Kidney (tissue), 14 donors: ENCODE data around the gene CORIN. TPM values are rescaled to one million over a fixed set of nuclear protein-coding genes. Genes with fewer than 3 reads are reported as not detected.

Experiments used
- DNase-seq, 5 donors: peaks; one replicate each; pipeline ENCODE4 v3.0.0-alpha.2; 2013 to 2020
- FAIRE-seq: peaks from 2 replicates; lab custom pipeline; 2012; peaks lifted over from hg19 to GRCh38; lab: Jason Lieb, UNC
- H3K27ac ChIP-seq, 2 donors: one replicate each; pipeline ENCODE4 v1.7.0; 2013; ENCODE audit warnings: low read depth in 2 of 2, low read length in 2 of 2, inconsistent platforms in 1 of 2
- H3K27me3 ChIP-seq: one replicate; pipeline ENCODE4 v1.7.1; 2013; ENCODE audit warnings: low read length, inconsistent platforms; ENCODE audit not compliant: control insufficient read depth, insufficient read depth
- H3K36me3 ChIP-seq, 3 donors: one replicate each; pipeline versions ENCODE4 v1.7.0 to v1.7.1; 2013; ENCODE audit warnings: low read length in 3 of 3, control low read depth in 1 of 3, inconsistent platforms in 1 of 3; ENCODE audit not compliant: insufficient read depth in 3 of 3, control insufficient read depth in 2 of 3
- H3K4me1 ChIP-seq, 3 donors: one replicate each; pipeline versions ENCODE4 v1.7.0 to v1.7.1; 2013; ENCODE audit warnings: low read length in 3 of 3, inconsistent platforms in 1 of 3, low read depth in 1 of 3; ENCODE audit not compliant: control insufficient read depth in 2 of 3, insufficient read depth in 2 of 3
- H3K4me3 ChIP-seq, 3 donors: one replicate each; pipeline versions ENCODE4 v1.7.0 to v1.8.1; 2013; ENCODE audit warnings: low read length in 3 of 3, control low read depth in 1 of 3, inconsistent platforms in 1 of 3
- H3K9ac ChIP-seq, 3 donors: one replicate each; pipeline versions ENCODE4 v1.7.0 to v1.7.1; 2013; ENCODE audit warnings: low read length in 3 of 3, control low read depth in 1 of 3, inconsistent platforms in 1 of 3
- H3K9me3 ChIP-seq, 3 donors: one replicate each; pipeline versions ENCODE4 v1.7.0 to v1.7.1; 2013; ENCODE audit warnings: low read length in 3 of 3, control low read depth in 1 of 3, inconsistent platforms in 1 of 3; ENCODE audit not compliant: control insufficient read depth in 2 of 3, insufficient read depth in 1 of 3
- intact Hi-C: fragments of 100-400 bp; cut with DNase I; formaldehyde crosslinking; loops from one replicate; pipeline ENCODE4 v1.11.1; 2022
- polyA plus RNA-seq: library from polyadenylated mRNA; stranded (reverse); fragments of 350-450 nt; fragmentation: Illumina TruSeq; extraction: RNeasy Lipid Tissue Mini Kit (QIAGEN cat#74804); gene quantifications from one replicate; pipeline ENCODE4 v1.2.3, GENCODE V29; 2014; ENCODE audit warnings: low read depth, low replicate concordance; ENCODE audit not compliant: insufficient read depth
- total RNA-seq: library from RNA; stranded (reverse); fragmentation: NEBNext Ultra II Directional; extraction: Animal tissue kit (Norgen Biotek cat#: 25700); gene quantifications from one replicate; pipeline ENCODE4 v1.2.1, GENCODE V29; 2021
- TF ChIP-seq, protein P1 (sequence below): IDR thresholded peaks from 3 replicates; pipeline ENCODE4 v1.5.1; 2012; ENCODE audit warnings: mild to moderate bottlenecking, moderate library complexity, borderline replicate concordance; ENCODE audit not compliant: insufficient read depth; ENCODE audit errors: extremely low read depth
- donor health status: control.
- donor health status: control.
- donor health status: control.
- donor health status: control.
- donor health status: control.
- donor health status: DM: yes; HTN: yes; CAD: no.
- donor health status: Normal renal cell carcinoma (clear cell type).

CORIN gene
- total and polyA plus RNA-seq, 2 donors from 2014 or later: 0.75 to 2.6 TPM

DNA sequence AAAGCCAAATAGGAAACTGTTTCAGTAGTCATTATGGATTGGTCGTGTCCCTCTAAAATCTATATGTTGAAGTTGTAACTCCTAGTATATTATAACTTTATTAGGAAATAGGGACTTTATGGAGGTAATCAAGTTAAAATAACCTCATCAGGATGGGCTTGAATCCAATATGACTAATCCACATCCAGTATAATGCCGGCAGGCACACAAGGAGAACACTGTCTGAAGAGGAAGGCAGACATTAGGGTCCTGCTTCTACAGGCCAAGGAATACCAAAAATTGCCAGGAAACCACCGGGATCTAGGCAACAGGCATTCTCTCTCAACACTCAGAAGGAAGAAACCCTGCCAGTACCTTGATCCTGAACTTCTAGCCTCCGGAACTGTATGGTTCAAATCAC, 222.5 kb downstream of the CORIN start:
- TF ChIP-seq, protein P1, sequence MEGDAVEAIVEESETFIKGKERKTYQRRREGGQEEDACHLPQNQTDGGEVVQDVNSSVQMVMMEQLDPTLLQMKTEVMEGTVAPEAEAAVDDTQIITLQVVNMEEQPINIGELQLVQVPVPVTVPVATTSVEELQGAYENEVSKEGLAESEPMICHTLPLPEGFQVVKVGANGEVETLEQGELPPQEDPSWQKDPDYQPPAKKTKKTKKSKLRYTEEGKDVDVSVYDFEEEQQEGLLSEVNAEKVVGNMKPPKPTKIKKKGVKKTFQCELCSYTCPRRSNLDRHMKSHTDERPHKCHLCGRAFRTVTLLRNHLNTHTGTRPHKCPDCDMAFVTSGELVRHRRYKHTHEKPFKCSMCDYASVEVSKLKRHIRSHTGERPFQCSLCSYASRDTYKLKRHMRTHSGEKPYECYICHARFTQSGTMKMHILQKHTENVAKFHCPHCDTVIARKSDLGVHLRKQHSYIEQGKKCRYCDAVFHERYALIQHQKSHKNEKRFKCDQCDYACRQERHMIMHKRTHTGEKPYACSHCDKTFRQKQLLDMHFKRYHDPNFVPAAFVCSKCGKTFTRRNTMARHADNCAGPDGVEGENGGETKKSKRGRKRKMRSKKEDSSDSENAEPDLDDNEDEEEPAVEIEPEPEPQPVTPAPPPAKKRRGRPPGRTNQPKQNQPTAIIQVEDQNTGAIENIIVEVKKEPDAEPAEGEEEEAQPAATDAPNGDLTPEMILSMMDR: no peak
- H3K4me3 ChIP-seq: no peak overlapping the region
- no peak overlapping the region for H3K9ac ChIP-seq
- no peak overlapping the region for H3K27ac ChIP-seq
- no peaks in the 10 kb centered on the region for H3K27me3 ChIP-seq
- H3K36me3 ChIP-seq: no peaks in the 10 kb centered on the region
- no peaks in the 10 kb centered on the region for H3K9me3 ChIP-seq
- DNase-seq: no peak
- no peaks in the 10 kb centered on the region for H3K4me1 ChIP-seq
- intact Hi-C loops: no loop called here
- no peak for FAIRE-seq

DNA sequence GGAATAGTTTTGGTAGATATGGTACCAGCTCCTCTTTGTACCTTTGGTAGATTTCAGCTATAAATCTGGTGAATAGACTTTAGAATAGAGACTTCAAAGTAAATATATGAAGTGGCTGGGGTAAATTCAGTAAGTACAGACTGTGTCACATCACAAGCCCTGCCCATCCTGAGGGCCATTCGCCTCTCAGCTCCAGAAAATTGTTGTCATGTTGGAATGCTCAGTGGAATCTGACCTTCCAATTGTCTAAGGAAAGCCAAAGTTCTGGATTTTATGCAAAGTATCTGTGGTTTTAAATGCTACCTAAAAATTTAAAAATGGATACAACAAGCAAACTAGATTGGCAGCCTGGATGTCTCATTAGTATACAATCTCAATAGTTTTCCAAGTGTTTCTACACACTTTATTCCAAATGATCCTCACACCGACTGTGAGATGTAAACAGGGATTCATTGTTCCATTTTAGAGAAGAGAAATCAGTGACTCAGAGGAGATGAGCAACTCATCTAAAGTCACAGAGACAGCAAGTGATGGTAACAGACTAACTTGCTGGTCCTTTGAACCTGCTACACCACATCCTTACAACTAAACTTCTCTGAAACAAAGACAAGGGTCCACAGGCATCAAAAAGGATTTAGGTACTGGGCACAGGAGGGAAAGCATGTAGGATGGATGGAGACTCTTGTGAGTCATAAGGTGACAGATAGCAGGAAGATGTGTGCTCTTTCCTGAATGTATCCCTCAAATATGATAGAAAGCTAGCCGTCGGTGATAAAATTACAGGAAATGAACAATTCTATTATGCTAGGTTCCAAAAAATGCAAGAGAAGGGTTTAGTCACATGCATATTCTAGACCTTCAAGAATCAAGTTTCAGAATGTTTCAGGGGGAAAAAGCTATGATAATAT, 225.5 kb downstream of the CORIN start:
- Histone ChIP-seq H3K4me3 (no peak overlapping the region), H3K36me3 (no peaks in the 10 kb centered on the region), H3K9me3 (no peaks in the 10 kb centered on the region), H3K9ac (no peak overlapping the region), H3K27ac (no peak overlapping the region), H3K4me1 (no peaks in the 10 kb centered on the region), H3K27me3 (no peaks in the 10 kb centered on the region)
- intact Hi-C loops: no loop called here
- TF ChIP-seq, protein P1: no peak
- FAIRE-seq: no peak
- DNase-seq: no peak

DNA sequence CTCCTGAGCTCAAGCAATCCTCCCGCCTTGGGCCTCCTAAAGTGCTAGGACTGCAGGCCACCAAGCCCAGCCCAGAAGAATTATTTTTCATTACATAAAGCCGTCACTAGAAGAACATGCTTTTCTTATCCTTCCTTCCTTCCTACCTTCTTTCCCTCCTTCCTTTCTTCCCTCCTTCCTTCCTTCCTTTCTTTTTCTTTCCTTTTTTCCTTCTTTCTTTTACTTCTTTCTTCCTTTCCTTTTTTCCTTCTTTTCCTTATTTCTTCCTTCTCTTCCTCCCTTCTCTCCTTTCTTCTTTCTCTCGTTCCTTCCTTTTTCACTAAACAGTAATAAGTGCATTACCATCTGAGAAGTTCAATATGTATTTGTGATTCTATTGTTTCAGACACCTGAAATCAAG, 231.4 kb downstream of the CORIN start:
- Histone ChIP-seq H3K27ac (no peak overlapping the region), H3K36me3 (no peaks in the 10 kb centered on the region), H3K4me3 (no peak overlapping the region), H3K9ac (no peak overlapping the region), H3K27me3 (no peaks in the 10 kb centered on the region), H3K9me3 (no peaks in the 10 kb centered on the region), H3K4me1 (no peaks in the 10 kb centered on the region)
- FAIRE-seq (no peak), DNase-seq (no peak)
- TF ChIP-seq, protein P1: no peak
- intact Hi-C loops: no loop called here
